GM18951 (cell line): ENCODE results near the gene FASN.

Source experiments
- POLR2A ChIP-seq: IDR thresholded peaks from 4 replicates; pipeline ENCODE4 v1.6.1; 2011; ENCODE audit warnings: mild to moderate bottlenecking; ENCODE audit not compliant: insufficient read length, insufficient read depth; ENCODE audit errors: extremely low read depth
- in situ Hi-C: fragments of 300-500 bp; cut with MboI; formaldehyde crosslinking; loops from one replicate; pipeline ENCODE4 v1.12.0; 2022; ENCODE audit warnings: low sequenced_read_pairs, mixed read lengths, inconsistent platforms; ENCODE audit not compliant: unreplicated experiment

The FASN gene

DNA sequence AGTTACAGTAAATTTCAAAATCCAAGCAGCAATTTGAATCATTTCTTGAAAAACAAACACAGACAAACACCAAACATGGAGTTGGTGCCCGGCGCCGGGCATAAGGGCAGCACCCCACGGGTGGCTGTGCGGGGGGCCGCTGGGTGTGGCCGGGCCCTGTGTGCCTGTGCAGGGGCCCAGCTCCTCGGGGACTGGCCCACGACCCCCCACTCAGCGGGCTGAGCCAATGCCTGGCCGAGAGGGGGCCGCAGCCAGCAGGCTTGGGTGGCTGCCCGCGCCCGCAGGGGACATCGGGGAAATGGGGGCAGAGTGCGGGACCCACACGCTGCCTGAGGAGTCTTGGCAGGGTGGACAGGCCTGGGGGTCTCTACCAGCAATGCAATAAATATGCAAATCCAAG, 19.6 kb downstream of the FASN start:
- in situ Hi-C loops: no loop called here

DNA sequence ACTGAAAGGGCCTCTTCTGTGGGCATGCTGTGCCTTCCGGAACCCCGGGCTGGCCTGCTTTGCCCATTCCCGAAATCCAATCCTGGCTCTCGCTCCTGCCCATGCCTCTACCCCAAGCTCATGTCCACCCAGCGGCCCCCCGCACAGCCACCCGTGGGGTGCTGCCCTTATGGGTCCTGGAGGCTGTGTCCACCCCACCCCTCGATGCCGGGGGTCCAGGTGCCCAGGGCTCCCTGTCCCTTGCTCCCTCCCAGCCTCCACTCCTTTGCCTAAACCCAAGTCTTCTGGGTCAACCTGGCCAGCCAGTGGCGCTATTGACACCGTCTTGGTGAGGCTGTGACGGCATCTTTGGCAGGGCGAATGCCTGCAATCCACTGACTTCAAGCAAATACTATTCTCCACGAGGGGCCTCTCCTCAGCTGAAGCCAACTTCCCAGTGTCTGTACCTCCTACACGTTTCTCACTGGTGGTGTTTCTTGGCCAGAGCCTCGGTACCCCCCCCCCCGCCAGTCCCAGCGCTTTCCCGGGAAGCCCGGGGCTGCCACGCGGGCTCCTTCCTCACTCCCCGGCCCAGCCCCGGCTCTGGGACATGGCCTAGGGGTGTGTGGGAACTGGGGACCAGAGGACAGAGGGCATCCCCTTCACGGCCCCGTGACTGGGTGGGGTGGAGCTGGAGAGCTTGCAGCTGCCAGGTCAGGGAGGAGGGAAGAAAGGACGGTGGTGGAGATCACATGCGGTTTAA, 20.2 kb downstream of the FASN start:
- in situ Hi-C loops: no loop called here

More for the DNA sequence above, 19.6 kb downstream of the FASN start:
- TF ChIP-seq POLR2A: no peak

DNA sequence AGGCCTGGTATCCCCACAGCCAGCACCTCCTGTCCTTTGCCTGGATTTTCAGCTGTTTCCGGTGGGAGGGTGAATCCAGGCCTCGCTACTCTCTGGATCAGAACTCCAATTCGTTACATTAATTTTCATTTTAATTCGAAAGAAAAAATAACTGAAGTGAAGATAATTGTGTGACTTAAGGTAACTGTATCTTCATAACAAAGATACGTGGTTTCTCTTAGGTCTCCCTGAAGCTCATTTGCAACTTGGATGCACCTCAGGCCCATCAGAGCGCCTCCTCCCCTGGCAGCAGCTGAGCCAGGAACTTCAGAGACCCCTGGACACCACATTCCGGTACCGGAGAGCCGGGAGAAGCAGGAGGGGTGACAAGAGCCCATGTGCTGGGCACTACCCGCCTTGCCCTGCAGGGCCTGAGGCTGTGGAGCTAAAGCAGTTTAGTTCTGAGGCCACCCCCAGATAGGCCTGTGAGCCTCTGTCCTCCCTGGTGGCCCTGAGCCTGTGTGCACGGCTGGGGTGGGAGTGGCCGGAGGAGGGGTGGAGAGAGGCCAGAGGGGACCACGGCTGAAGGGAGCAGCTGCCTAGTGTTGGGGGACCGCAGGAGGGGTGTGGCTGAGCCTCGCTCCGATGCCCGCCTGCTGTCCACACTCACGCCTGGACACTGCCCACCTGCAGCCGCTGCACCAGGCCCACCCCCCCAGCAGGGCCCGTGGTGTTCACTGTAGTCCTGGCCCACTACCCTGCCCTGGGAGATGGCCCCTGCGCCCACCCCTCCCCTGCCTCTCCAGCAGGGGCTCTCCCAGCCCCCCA, 21.0 kb downstream of the FASN start:
- in situ Hi-C loops: no loop called here

More for the DNA sequence above, 20.2 kb downstream of the FASN start:
- TF ChIP-seq POLR2A: no peak

DNA sequence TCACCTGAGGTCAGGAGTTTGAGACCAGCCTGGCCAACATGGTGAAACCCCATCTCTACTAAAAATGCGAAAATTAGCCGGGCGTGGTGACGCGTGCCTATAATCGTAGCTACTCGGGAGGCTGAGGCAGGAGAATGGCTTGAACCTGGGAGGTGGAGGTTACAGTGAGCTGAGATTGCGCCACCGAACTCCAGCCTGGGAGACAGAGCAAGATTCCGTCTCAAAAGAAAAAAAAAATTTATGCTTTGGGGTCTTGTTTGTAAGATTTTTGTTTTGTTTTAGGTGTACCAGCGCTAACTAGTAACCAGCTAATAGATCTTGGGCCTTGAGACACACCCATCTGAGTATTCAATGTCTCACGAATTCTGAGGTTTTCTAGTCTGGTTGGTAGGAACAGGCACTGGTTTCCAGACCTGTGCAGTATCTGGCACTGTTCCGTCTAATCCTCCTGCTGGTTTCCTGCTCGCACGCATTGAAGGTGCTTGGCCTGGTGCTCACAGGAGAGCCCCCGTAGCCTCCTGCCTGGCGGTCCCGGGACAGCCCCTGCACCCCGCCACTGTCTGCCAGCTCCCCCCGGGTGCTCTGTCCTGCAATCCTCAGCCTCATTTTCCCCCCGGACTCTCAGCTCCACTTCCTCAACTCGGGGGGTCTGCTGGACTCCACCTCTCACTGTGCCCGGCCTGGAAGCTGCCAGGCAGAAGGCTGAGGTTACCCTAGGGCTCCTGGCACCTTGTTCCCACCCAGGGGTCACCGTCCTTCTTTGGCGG, 21.8 kb downstream of the FASN start:
- in situ Hi-C loops: no loop called here
- TF ChIP-seq POLR2A: peak; percentile 20

More for the DNA sequence above, 21.0 kb downstream of the FASN start:
- peak; percentile 7 for TF ChIP-seq POLR2A

DNA sequence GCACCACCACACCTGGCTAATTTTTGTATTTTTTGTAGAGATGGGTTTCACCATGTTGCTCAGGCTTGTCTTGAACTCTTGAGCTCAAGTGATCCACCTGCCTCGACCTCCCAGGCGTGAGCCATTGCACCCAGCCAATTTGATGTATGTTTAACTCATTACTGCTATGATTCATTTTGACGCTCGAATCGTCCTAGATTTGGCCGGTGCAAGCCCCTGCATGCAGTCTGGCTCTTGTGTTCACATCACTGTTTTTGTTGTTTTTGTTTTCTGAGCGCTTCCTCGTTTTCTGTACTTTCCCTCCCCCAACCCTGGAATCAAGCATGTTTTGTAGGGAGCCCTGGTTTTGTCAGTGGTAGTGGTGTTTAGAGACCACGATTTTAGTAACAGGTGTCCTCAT, 24.6 kb downstream of the FASN start:
- TF ChIP-seq POLR2A: no peak
- in situ Hi-C loops: no loop called here

DNA sequence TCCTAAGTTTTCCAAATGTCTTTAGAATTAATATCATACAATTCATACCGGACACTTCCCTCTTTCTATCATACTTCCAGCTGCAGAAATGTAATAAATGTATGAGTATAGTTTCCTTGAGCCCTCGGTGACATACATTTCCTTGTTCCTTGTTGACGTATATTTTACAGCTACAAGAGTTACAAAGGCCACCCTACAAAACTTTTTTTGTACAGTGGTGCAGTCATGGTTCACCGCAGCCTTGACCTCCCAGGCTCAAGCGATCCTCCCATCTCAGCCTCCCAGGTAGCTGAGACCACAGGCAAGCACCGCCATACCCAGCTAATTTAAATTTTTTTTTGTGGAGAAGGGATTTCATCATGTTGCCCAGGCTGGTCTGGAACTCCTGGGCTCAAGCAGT, 25.2 kb downstream of the FASN start:
- no peak for TF ChIP-seq POLR2A
- in situ Hi-C loops: no loop called here

DNA sequence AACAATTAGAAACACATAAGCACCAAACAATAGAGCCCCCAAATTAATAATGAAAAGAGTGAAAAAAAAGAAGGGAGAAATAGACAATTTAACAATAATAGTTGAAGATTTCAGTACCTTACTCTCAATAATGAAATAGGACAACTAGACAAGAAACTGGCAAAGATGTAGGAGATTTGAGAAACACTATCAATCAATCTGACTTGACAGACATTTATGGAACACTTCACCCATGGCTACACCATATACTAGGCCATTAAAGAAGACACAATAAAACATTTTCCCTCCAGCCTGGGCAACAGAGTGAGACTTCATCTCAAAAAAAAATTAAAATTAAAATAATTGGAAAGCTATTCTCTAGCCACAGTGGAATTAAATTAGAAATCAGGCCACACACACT, 27.4 kb downstream of the FASN start:
- TF ChIP-seq POLR2A: no peak
- in situ Hi-C loops: no loop called here

DNA sequence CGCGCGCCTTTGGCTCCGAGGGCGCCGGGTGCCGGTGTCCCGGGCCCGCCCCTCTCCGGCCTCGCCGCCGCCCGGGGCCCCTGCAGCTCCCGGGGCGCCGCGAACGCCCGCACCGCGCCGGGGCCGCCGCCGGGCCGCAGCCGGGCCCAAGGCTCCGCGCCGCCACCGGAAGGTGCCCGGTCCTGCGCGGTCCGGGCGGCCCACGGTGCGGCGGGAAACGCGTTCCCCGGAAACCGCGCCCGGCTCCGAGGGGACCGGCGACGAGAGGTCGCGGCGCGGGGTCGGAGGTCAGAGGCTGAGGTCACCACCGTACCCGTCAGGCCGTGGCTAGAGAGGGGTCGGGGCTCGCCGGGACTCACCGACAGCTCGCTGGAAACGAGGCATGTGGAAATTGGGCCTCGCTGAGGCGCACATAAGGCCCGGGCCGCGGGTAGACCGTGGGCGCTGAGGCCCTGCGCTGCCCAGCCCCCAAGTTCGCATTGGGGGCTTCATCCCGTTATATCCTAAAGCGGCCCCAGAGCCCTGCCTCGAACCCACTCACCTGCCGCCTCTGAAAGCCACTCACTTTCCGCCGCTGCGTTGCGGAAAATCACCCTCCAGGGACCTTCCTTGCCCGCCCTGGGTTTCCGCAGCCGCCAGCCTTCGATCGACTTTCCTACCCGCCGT, 32.3 kb downstream of the FASN start, which contains the start of gene DUS1L:
DUS1L (minus strand) TSS at position 167 of the 666 bp plus-strand sequence. CDS start 745 bp downstream, outside the sequence.
- in situ Hi-C loops: no loop called here
- peak; percentile 89 for TF ChIP-seq POLR2A

DNA sequence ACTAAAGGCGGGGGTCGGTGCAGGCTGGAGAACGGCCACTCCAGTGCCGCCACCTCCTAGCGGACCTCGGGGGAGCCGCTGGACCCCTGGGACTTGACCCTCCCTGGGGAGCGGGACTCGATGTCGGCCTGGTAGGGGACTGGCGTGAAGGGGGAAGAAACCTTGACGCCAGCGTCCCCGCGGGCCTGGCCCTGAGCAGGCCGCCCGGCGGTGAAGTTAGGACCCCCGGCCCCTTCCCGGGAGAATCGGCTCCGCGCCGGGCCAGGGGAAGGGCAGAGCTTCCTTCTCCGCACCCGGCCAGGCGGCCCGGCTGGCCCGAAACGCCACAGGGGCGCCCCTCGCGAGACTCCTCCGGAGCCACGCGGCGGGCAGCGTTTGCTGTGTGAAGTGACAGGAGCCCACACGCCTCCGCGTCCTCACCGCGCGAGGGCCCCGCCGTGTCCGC, 32.8 kb downstream of the FASN start:
- in situ Hi-C loops: no loop called here
- no peak for TF ChIP-seq POLR2A

DNA sequence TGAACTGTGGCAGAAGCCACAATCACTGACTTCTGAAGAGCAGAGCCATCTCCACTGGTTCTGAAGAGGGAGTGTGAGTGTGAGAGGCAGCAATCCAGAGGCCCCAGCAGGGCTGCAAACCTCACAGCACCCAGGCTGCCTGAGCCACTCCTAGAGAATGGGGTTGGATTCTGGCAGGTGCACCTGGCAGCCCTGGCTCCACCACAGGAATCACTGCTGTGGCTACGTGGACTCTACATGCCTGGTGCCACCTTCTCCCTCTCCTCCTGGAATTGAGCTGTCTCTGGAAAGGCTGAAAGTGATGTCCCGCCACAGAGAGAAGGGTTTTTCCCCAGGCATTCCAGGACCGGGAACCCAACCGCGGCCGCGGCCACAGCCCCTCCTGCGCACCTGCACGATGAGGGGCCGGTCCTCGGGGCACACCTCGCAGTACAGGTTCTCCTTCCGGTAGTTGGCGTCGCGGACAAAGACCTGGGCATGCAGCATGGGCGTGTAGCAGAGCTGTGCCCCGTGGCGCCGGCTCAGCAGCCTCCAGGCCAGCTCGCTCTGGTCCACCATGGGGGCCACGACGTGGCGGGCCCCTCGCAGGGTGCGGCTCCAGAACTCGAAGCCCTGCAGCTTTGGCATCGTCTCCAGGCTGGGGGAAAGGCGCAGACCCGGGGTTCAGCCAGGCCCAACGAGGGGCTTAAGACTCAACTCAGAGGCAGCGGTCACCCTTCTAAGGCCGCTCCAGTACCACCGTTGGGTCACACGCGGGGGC, 33.4 kb downstream of the FASN start:
- in situ Hi-C loops: no loop called here

DNA sequence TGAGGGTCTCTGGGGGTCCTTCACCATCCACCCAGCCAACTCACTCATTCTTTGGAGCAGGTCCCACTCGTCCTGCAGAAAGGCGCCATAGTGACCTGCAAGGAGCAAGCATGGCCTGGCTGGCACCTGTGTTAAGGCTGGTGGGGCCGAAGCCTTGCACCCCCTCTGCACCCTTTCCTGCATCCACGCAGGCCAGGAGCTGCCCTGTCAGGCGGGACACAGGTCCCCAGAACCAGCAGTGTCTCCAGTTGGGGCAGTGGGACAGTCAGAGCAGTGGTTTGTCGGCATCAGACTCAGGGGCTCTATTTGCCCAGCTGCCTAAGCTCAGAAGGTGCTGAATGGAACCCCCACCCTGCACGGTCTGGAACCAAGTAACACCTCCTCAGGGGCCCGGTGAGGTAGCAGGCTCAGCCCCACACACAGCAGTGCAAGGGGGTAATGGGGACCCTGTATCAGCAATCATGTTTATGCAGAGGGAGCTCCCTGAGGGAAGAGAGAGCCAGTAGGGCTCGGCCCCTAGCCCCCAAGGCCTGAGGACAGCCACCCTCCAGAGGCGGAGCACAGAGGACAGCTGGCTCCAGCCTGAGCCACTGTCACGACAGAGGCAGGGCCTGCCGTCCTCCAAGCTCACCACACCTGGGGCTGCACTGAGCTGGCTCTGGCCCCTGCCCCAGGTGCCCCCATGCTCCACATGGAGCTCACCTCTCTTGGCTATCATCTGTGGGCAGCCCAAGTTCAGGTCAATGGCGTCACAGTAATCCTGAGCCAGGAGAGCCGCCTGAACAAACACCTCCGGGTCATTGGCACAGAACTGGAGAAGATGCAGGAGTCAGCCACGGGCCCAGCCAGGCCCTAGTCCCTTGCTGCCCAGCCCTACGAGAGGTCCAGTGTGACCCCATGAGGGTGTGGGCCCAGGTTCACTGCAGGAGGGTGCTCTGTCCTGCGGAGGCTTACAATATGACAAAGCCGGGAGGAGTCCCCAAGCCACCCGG, 34.3 kb downstream of the FASN start:
- in situ Hi-C loops: no loop called here
- TF ChIP-seq POLR2A: no peak

More for the DNA sequence above, 33.4 kb downstream of the FASN start:
- TF ChIP-seq POLR2A: no peak
